Neural crest cell (in vitro differentiated cells): ENCODE measurements around the gene SRSF1. TPM values are rescaled to one million over a fixed set of nuclear protein-coding genes. Genes with fewer than 3 reads are reported as not detected.

ENCODE experiments used
- DNase-seq: peaks from one replicate; pipeline ENCODE4 v3.0.0; 2021; ENCODE audit warnings: low read depth, mixed read lengths, low spot score
- H3K27ac Mint-ChIP-seq: one replicate; pipeline ENCODE4 v1.8.0; 2021; ENCODE audit warnings: mild to moderate bottlenecking, mixed read lengths; ENCODE audit not compliant: unreplicated experiment
- H3K27me3 Mint-ChIP-seq: 2 replicates; pipeline ENCODE4 v1.8.0; 2021; ENCODE audit warnings: low read depth, mild to moderate bottlenecking, mixed read lengths
- H3K36me3 Mint-ChIP-seq: 2 replicates; pipeline ENCODE4 v1.8.0; 2021; ENCODE audit warnings: low read depth, mild to moderate bottlenecking, mixed read lengths
- H3K4me1 Mint-ChIP-seq: 2 replicates; pipeline ENCODE4 v1.8.0; 2021; ENCODE audit warnings: mixed read lengths
- H3K4me3 Mint-ChIP-seq: one replicate; pipeline ENCODE4 v1.8.0; 2021; ENCODE audit warnings: mild to moderate bottlenecking, mixed read lengths
- H3K9me3 Mint-ChIP-seq: 2 replicates; pipeline ENCODE4 v1.8.0; 2021; ENCODE audit warnings: mixed read lengths
- CTCF ChIP-seq: fragments of 200-600 bp; sonication (generic); conservative IDR thresholded peaks from 2 replicates; pipeline ENCODE4 v1.5.0; 2021; ENCODE audit warnings: antibody characterized with exemption, mild to moderate bottlenecking
- total RNA-seq: library from RNA; stranded (reverse); gene quantifications from 2 replicates; pipeline ENCODE4 v1.2.1, GENCODE V29; 2021

SRSF1 gene
- total RNA-seq, 1 donor from 2014 or later, result 548 TPM

GRCh38 chr17:58043221-58044181 is 36.5 kb upstream of the SRSF1 start:
- Mint-ChIP-seq H3K4me3 (no peak overlapping the region), H3K27me3 (peaks cover 3% of the 10 kb centered on the region), H3K36me3 (no peaks in the 10 kb centered on the region), H3K9me3 (no peaks in the 10 kb centered on the region), H3K27ac (no peak overlapping the region), H3K4me1 (peaks cover 4% of the 10 kb centered on the region)
- TF ChIP-seq CTCF, result no peak
- DNase-seq, result no peak

GRCh38 chr17:58041161-58041560 is 34.1 kb upstream of the SRSF1 start:
- TF ChIP-seq CTCF, result no peak
- Mint-ChIP-seq H3K4me1 (peaks cover 3% of the 10 kb centered on the region), H3K27me3 (peaks cover 2% of the 10 kb centered on the region), H3K36me3 (no peaks in the 10 kb centered on the region), H3K9me3 (no peaks in the 10 kb centered on the region), H3K27ac (no peak overlapping the region), H3K4me3 (no peak overlapping the region)
- DNase-seq, result no peak

- no peak for DNase-seq
- no peak for TF ChIP-seq CTCF
- no peaks in the 10 kb centered on the region for H3K9me3 Mint-ChIP-seq
- H3K4me1 Mint-ChIP-seq, result no peaks in the 10 kb centered on the region
- H3K4me3 Mint-ChIP-seq, result no peak overlapping the region
- no peaks in the 10 kb centered on the region for H3K36me3 Mint-ChIP-seq
- H3K27ac Mint-ChIP-seq, result no peak overlapping the region
- H3K27me3 Mint-ChIP-seq, result no peaks in the 10 kb centered on the region
Measured at GRCh38 chr17:58040386-58040785, 33.3 kb upstream of the SRSF1 start.

GRCh38 chr17:58039975-58040374 is 32.9 kb upstream of the SRSF1 start:
- DNase-seq, result no peak
- H3K4me3 Mint-ChIP-seq, result no peak overlapping the region
- no peaks in the 10 kb centered on the region for H3K9me3 Mint-ChIP-seq
- no peak overlapping the region for H3K27ac Mint-ChIP-seq
- no peak for TF ChIP-seq CTCF
- no peaks in the 10 kb centered on the region for H3K27me3 Mint-ChIP-seq
- H3K36me3 Mint-ChIP-seq, result no peaks in the 10 kb centered on the region
- H3K4me1 Mint-ChIP-seq, result no peaks in the 10 kb centered on the region

- DNase-seq, result no peak
- TF ChIP-seq CTCF, result no peak
- H3K36me3 Mint-ChIP-seq, result peaks cover 11% of the 10 kb centered on the region
- peaks cover 10% of the 10 kb centered on the region for H3K4me1 Mint-ChIP-seq
- no peak overlapping the region for H3K27ac Mint-ChIP-seq
- peaks cover 11% of the 10 kb centered on the region for H3K9me3 Mint-ChIP-seq
- H3K27me3 Mint-ChIP-seq, result no peaks in the 10 kb centered on the region
- H3K4me3 Mint-ChIP-seq, result no peak overlapping the region
Measured at GRCh38 chr17:58032691-58033415, 25.8 kb upstream of the SRSF1 start.
